Measurements from ENCODE around the gene KIAA1671.

Gene KIAA1671

DNA sequence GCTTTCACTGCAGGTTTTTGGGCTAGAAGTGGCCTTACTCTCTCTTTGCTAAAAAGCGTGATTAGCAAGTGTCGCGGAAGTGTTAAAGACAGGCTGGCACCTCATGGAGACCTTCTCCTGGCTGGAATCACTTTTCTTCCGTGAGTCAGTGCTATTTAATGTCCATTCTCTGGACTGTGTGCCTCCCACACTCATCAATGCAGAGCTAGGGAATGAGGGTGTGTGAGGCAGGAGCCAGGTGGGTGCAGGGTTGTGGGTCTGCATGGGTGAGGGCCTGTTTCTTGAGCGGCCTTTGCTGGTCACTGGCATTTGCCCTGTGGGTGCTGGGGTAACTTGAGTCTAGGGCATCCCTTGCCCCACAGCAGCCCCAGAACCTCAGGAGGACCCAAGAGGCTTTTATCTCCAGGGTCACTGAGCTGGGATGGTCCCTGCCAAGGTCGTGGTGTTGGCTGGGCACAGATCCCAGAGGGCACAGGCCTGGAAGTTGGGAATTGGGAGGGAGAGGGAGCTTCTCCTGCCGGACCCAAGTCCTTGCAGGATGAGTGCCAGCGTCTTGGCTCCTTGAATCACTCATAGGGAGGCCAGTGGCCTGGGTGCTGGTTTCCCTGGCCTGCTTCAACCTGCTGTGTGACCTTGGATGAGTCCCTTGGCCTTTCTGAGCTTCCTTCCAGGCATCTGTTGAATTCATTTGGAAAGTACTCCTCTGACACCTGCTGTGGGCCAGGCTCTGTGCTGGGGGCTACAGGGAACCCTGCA is 30.0 kb downstream of the KIAA1671 start:
- no peak for FAIRE-seq

DNA sequence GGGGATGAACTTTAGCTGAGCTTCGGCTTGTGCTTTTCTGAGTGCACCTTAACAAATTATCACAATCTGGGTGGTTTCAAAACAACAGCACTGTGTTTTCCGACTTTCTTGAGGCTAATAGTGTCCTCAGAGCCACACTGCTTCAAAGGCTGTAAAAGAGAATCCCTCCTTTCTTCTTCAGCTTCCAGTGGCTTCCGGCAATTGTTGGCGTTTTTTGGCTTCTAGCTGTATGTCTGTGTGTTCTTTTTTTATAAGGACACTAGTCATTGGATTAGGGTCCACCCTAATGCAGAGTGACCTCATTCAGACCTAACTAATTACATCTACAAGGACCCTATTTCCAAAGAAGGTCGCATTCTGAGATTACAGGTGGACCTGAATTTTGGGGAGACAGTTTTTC is 30.6 kb downstream of the KIAA1671 start:
- no peak for FAIRE-seq

DNA sequence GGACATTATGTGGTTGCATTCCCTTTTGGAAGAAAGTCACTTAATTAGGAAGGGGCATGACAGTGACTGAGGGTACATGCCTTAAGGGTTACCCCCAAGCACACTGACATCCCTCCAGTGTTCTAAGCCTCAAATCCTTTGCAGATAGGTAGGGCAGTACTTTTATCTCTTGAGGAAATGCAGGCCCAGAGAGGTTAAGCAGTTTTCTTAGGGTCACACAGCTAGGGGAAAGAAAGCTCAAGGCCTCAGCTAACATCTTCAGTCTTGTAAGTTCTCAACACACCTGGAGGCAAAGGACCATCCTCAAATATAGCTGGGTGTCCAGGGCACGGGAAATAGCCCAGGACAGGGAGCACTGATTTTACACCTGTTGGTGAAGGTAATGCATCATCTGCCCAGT is 31.6 kb downstream of the KIAA1671 start:
- FAIRE-seq = no peak

DNA sequence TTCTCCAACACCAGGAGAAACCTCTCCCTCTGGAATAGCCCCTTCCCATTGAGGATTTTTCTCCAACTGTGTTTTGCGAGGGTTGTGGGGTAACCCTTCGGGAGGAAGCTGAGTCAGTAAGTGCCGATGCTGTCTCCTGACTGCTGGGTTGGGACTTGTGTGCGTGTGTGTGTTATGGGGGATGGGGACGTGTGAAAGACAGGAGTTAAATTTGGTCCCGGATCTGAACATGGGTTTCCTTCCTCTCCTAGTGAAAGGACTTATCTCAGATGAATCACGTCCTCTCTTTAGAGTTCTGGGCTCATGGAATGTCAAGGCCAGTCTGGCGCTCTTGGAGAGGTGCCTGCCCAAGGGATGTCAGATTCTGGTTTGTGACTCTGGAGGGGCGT is 33.3 kb downstream of the KIAA1671 start:
- no peak for FAIRE-seq

DNA sequence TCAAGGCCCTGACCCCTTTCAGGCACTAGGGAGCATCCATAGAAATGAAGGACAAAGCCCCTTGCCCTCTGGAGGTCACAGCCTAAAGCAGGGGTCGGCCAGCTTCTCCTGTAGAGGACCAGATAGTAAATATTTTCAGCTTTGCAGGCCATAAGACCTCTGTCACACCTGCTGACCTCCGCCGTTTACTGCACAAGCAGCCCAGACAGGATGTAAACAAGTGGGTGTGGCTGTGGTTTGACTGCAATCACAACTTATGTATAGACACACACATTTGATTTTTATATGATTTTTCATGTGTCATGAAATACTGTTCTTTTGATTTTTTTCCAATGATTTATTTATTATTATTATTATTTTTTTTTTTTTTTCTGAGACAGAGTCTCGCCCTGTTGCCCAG is 34.3 kb downstream of the KIAA1671 start:
- no peak for FAIRE-seq

DNA sequence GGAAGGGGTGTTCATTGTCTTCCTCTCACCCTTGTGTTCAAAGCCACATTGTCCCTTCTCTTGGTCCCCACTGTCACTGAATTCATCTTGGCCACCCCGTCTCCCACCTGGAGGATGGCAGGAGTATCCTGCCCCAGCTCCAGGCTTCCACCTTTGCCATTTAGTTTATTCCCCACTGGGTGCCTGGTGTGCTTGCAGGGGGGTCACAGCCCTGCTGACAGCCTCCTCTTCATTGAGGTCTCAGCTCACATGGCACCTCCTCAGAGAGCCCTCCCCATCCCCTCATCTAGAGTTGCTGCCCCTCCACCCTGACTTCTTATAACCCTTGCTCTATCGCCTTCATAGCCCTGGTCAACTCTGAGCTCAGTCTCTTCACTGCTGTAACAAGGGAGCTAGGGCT is 36.6 kb downstream of the KIAA1671 start:
- FAIRE-seq = no peak

DNA sequence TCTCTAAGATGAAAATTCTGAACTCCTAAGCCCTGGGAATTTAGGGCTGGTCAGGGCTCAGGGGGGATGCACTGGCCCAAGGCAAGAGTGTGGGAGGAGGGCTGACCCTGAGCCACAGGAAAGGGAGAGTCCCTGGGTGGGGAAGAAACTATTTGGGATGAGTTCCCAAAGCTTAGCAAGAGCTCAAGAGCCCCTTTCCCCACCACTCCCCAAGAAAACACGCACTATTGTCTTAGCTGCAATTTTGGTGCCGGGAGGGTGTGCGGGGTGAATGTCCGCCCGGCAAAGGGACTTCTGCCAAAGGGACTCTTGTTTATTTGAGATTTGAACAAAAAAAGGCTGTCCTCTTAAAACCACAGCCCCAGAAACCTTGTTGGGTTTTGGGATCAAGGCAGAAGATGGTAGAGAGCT is 37.0 kb downstream of the KIAA1671 start:
- FAIRE-seq = no peak

DNA sequence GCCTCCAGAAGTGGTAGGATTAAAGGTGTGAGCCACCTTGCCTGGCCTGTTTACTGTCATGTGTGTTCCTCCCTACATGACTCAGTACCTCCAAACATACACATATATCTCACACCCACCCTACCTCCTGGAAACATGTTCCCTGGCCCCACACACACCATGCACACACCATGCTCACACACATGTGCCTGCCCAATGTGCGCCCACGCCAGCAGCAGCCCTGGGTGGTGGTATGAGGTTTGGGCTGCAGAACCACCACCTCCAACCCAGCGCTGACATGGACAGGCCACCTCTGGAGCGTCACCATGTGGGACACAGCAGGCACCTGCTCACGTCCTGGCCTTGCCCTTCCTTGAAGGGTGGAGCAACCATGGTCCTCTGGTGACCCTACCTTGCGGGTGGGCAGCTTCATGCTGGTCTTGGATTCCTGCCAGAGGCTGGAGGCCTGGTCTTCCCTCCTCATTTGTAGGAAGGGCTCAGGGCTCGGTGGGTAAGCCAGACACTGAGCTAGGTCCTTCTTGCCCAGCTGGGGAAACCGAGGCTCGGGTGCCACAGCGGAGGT is 37.9 kb downstream of the KIAA1671 start:
- FAIRE-seq = no peak

DNA sequence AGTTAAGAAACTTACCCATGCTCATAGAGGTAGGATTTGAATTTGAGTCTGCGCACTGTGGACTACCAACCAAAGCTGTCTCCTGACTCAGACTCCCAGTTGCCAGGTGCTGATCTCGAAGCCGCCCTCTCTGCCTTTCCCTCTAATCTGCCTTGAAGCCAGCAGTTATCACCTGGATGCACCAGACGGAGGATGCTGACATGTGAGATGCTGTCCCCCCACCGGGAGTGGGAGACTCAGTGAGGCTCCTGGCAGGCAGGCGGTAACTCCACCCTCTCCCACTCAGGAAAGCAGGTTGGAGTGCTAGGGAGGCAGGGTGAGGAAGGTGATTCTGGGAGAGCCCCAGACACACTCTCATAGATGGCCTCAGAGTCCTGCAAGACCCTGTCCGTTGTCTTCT is 40.4 kb downstream of the KIAA1671 start:
- no peak for FAIRE-seq

DNA sequence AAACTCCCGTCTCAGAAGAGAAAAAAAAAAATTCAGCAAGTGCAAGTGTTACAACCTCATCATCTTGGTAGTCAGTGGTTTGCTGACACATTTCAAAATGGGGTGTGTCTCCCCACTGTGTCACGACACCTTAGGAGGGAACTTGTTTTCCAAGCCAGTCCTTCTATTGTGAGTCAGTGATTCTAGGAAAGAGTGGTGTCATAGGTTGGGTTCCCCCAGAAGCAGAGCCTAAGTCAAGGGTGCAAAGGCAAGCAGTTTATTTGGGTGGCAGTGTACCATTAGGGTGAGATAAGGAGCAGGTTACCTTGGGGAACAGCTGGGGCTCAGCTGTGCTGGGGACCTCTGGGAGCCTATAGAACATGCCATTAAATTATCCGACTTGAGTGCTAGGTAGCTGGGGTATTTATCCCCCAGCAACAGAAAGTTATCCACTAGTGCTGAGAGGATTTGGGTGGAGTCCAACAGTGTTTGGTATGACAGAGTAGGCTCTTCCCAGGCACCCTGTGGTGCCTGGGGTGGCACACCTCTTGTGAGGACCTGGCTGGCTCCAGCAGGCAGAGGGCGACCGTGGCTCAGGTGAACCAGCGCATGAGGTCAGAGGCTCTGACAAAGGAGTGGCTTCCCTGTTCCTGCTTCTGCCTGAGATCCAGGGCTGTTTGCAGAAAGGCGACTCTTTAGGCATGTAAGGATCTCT is 41.7 kb downstream of the KIAA1671 start:
- FAIRE-seq = no peak

DNA sequence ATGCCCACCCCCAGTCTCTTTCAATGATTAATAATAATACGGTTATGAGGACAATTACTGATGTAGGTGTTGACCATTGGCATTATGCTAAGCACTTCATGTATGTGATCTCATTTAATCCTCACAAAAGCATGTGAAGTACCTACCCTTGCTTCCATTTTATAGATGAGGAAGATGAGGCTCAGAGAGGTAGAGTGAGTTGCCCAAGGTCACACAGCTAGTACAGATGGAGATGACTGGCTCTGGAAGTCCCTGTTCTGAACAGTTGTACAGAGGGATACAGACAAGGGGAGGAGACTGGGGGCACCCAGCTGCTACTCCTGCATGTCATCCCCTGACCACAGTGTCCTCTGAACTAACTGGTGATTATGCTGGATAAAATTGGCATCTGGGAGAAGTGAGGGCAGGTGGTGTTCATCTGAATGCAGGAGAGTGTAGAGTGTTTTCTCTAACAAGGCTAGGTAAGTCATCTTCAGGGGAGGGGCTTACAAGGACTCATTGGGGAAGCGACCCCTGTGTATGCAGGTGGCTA is 43.2 kb downstream of the KIAA1671 start:
- FAIRE-seq = no peak

DNA sequence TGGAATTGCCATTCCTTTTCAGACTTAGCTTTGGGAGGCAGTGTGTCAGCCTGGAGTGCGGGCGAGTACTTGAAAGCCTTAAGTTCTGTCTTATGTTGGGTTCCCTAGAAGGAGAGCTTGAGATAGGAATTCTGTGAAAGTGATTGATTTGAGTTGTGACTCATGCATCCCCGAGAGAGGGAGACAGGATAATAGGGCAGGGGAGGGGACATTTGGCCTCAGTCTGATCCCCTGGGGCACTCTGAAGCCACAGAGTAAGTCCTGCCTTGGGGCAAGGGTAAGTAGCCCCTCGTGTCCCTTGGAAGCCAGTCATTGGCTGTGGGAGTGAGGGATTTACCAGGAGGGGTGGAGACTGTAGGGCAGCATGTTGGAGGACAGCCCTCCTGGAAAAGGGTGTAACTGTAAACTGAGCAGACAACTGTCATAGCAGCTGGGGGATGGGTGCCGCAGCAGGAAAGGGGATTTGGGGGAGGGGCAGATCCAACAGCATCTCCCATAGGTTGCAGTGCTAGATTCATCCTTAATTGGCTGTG is 44.0 kb downstream of the KIAA1671 start:
- FAIRE-seq = no peak

DNA sequence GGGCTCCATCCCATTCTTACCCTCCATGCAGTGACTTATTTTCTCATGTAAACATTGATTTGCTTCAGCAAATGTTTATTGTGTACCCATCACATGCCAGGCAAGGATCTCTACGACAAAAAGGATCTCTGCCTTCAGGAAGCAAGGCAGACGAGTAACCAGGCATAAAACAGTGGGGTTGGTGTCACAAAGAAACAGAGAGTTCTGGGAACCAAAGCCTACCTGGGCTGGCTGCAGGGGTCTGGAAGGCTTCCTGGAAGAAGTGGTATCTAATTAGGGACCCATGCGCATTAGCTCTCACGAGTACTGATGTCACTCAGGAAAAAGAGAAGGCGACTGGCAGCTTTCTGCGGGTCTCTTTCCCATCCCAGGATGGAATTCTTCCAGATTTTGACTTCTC is 44.5 kb downstream of the KIAA1671 start:
- FAIRE-seq = no peak

DNA sequence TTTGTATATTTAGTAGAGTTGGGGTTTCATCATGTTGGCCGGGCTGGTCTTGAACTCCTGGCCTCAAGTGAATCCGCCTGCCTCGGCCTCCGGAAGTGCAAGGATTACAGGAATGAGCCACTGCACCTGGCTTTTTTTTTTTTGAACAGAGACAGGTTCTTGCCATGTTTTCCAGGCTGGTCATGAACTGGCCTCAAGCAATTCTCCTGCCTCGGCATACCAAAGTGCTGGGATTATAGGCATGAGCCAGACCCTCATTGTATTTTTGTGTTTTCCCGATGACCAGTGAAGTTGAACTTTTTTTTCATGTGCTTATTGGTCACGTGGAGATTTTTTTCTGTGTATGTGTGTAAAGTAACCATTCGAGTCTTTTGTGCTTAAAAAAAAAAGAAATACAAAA is 48.2 kb downstream of the KIAA1671 start:
- FAIRE-seq = no peak

DNA sequence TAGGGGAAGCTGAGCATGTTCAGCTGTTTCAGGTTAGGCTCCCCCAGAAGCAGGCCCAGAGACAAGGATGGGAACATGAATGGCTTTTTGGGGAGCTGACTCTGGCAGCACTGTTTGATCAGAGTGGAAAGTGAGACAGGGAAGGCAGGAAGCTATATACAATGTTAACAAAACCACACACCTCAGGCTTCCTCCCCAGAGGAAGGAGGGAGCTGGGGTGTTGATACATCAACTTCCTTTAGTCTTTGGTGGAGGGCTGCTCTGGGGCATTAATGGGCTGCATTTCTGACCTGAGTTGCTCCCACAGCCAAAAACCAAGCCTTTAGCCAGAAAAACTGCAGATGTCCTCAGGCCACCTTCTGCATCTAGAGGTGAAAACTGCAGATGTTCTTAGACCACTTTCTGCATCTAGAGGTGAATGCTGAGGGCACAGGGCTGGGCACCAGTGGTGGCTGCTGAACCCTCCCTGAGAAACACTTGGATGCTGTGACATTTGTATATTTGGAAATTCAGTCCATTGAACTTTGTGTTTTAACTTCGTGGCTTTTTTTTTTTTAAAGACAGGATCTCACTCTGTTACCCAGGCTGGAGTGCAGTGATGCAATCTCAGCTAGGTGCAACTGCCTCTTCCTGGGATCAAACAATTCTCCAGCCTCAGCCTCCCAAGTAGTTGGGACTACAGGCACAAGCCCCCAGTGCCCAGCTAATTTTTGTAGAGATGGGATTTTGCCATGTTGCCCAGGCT is 49.9 kb downstream of the KIAA1671 start:
- FAIRE-seq = no peak

DNA sequence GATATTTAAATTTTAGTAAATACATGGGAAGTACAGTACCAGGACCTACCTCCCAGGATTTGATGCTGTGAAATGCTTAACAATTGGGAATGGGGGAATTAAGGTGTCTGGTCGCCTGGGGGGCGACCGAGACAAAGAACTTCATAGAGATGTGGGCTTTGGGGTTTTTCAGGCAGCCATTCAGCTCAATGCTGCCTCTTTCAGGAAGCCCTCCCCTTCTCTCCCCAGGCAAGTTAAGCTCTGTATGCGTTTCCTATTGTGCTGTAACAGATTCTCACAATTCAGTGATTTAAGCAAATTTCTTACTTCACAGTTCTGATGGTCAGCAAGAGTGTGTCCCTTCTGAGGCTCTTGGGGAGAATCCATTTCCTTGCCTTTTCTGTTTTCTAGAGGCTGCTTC is 53.8 kb downstream of the KIAA1671 start:
- no peak for FAIRE-seq

DNA sequence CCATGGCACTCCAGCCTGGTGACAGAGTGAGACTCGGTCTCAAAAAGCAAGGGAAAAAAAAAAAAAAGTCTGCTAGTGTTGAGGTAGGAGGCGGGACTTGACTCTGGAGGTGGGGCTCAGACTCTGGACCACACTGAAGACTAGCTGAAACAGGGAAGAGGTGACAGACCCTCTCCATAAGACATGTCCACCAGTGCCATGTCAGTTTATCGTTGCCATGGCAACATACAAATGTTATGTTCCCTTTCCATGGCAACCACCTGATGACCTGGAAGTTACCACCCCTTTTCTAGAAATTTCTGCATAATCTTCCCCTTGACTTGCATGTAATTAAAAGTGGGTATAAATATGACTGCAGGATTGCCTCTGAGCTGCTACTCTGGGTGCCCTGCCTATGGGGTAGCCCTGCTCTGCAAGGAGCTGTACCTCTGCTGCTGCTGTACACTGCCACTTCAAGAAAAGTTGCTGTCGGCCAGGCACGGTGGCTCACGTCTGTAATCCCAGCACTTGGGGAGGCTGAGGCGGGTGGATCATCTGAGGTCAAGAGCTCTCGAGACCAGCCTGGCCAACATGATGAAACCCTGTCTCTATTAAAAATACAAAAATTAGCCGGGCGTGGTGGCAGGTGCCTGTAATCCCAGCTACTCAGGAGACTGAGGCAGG is 55.1 kb downstream of the KIAA1671 start:
- FAIRE-seq = no peak

DNA sequence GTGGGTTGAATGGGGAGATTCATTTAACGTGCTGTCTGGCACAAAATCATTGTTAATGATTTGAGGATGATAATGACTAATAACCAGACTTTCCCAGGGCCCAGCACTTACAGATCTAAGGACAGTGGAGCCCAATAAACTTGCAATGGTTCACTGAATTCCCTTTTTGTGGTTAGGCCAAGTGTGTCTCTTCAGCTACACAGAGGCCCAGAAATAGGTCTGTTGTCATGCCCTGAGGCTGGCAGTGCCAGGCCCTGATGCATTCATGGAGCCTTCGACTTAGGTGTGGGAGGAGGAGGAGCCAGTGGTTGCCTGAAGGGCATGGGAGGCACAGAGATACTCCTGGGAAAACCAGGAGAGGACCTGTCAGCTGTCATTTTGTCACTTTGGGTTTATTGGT is 56.1 kb downstream of the KIAA1671 start:
- FAIRE-seq = no peak

DNA sequence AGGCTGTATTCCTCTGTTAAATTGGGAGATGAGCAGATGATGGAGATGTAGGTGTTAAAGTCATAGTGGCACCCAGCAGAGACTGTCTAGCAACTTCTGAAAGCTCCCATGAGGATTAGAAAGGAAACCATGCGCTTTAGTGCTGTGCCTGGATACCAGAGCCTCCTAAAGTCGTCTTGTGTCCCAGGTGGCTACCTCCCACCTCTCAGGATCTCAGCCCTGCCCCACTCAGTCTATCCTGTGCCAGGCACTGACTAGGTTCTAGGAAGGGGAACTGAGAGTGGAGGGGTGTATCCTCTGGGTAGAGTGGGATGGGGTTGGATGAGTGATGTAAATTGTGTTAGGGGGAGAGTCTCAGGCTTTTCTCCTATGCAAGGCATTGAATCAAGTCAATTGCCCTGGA is 60.2 kb downstream of the KIAA1671 start:
- no peak for FAIRE-seq

DNA sequence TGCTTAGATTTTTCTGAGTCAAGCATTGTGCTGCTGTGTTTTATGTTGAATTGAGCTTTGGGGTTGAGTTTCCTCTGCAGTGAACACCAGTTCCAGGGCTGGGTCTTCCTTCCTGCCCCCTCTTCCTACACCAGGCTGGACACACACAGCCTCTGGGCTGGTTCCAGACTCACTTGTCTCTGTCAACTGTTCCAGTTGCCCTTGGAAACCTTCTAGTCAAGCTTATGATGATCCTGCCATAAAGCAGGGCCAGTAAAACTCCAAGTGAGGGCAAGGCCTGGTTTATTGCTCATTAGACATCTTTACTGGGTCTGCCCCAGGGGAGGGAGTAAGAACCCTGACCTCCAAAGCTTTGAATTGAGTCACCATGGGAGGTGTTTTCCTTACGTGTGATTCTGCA is 61.1 kb downstream of the KIAA1671 start:
- FAIRE-seq = no peak

DNA sequence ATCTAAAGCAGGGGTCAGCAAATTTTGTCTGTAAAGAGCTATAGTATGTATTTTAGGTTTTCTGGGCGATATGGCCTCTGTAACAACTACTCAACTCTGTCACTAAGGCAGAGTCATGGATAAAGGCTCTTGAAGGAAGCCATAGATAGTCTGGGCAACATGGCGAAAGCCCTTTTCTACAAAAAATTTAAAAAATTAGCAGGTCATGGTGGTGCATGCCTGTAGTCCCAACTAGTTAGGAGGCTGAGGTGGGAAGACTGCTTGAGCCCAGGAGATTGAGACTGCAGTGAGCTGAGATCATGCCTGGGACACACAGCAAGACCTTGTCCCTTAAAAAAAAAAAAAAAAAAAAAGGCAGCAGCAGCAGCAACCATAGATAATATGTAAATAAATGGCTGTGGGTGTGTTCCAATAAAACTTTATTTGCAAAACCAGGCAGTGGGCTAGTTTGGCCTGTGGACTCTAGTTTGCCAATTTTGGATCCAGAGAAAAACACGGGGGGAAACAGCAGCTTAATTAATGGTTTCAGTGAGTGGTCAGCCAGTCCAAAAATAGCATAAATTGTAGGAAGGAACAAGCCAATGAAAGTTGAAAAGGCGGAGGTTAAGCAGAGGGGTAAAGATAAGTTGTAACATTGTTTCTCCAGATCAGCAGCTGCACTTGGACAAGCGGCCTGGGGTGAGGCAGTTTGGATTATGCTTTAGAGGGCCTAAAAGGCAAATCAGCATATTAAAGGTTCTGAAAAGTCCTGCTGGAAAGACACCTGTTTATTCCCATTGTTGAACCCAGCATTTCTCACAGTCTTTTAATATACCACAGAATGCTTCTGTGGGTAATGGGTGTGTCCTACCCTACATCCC is 62.6 kb downstream of the KIAA1671 start:
- FAIRE-seq = no peak

DNA sequence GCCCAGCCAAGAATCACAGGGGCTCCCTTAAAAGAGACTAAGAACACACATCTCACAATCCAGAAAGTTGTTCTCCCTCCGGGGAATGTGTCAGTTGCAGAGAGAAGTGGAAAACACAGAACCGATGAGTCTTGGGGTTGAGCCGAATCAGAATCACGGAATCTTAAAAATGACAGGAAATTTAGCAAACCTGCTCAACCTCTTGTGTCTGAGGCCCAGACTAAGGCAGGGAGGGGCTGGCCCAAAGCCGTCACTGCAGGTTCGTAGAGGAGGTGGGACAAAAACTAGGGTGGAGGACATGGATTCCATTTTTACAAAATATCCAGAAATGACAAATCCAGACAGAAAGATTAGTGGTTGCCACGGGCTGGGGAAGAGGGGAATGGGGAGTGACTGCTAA is 63.8 kb downstream of the KIAA1671 start:
- FAIRE-seq = no peak
